Endothelial cell of umbilical vein (primary cell): ENCODE results near the gene TBX21.

Experiments
- CTCF ChIP-seq, 2 donors: IDR thresholded peaks; 1 replicate in 1 of 2; 2 replicates in 1 of 2; pipeline ENCODE4 v1.5.1; 2011; ENCODE audit warnings: low read length in 2 of 2, mild to moderate bottlenecking in 2 of 2, moderate library complexity in 2 of 2, control low read depth in 1 of 2, inconsistent platforms in 1 of 2, low read depth in 1 of 2; ENCODE audit not compliant: insufficient read depth in 1 of 2; ENCODE audit errors: extremely low read depth in 1 of 2
- EZH2 ChIP-seq: IDR thresholded peaks from 2 replicates; pipeline ENCODE4 v1.6.1; 2012; ENCODE audit warnings: borderline replicate concordance, low read depth, mild to moderate bottlenecking, moderate library complexity, low read length, inconsistent platforms; ENCODE audit not compliant: severe bottlenecking
- FOS ChIP-seq: IDR thresholded peaks from 2 replicates; pipeline ENCODE4 v1.6.1; 2011; ENCODE audit warnings: mild to moderate bottlenecking, low read length, moderate library complexity, borderline replicate concordance; ENCODE audit not compliant: insufficient read depth
- GATA2 ChIP-seq: IDR thresholded peaks from 2 replicates; pipeline ENCODE4 v1.7.0; 2011; ENCODE audit warnings: low read depth, mild to moderate bottlenecking, moderate library complexity, mixed read lengths, low read length; ENCODE audit not compliant: insufficient read length, insufficient read depth
- POLR2A ChIP-seq: IDR thresholded peaks from 2 replicates; pipeline ENCODE4 v1.6.1; 2012; ENCODE audit warnings: low read depth, mild to moderate bottlenecking, control low read depth, low read length
- POLR2AphosphoS5 ChIP-seq: IDR thresholded peaks from 2 replicates; pipeline ENCODE4 v1.6.1; 2012; ENCODE audit warnings: low read depth, mild to moderate bottlenecking, control low read depth, low read length, moderate library complexity; ENCODE audit not compliant: insufficient read depth

GRCh38 chr17:47720196-47720595, 12.8 kb upstream of the TBX21 start:
- no peak for TF ChIP-seq CTCF (IDR thresholded peaks at IDR 0.05; ENCODE audit: extremely low read depth in 1 of 2, insufficient read depth in 1 of 2, low read depth in 1 of 2, low read length in 2 of 2)
- no peak for TF ChIP-seq POLR2A
- no peak for TF ChIP-seq FOS
- no peak for TF ChIP-seq EZH2
- no peak for TF ChIP-seq POLR2AphosphoS5
- no peak for TF ChIP-seq GATA2
